ENCODE results near the gene FOXR1. TPM values are rescaled to one million over a fixed set of nuclear protein-coding genes. Genes with fewer than 3 reads are reported as not detected.
A peak's percentile ranks its signal among the peaks of the same experiment; 100 is the strongest.

FOXR1 gene
- total RNA-seq, 4 donors from 2014 or later = not detected

GRCh38 chr11:118996926-118997626, 25.5 kb downstream of the FOXR1 start:
- Histone ChIP-seq H3K9me3 (no peaks in the 10 kb centered on the region), H3K27me3 (no peaks in the 10 kb centered on the region), H3K4me1 (peaks cover 32% of the 10 kb centered on the region), H3K36me3 (peaks cover 23% of the 10 kb centered on the region), H3K4me3 (peak overlapping the region; percentile 83), H3K27ac (peak overlapping the region; percentile 26)
- 12% methylated on average over 18 of the region's 22 CpGs for WGBS
- TF ChIP-seq EP300 (IDR thresholded peaks at IDR 0.05) (no peak), POLR2A (IDR thresholded peaks at IDR 0.05) (no peak), POLR2AphosphoS5 (IDR thresholded peaks at IDR 0.05) (no peak), CTCF (IDR thresholded peaks at IDR 0.05) (peak in 1 of 2 donors; percentile 23)
- no peak for DNase-seq (ENCODE audit: low spot score in 2 of 2)

GRCh38 chr11:118997627-118998387, 26.2 kb downstream of the FOXR1 start, which contains the start of gene CENATAC:
Gene CENATAC, plus strand, starts transcription at chr11:118998138. Its CDS starts 60 bp downstream, at chr11:118998198.
- 0% methylated on average over 9 of the region's 54 CpGs for WGBS
- TF ChIP-seq CTCF (IDR thresholded peaks at IDR 0.05) = peak in 1 of 2 donors; percentile 17
- TF ChIP-seq POLR2A (IDR thresholded peaks at IDR 0.05) = peak; percentile 43 to 53
- no peak for TF ChIP-seq EP300 (IDR thresholded peaks at IDR 0.05)
- peak in 1 of 3 donors; percentile 31 for TF ChIP-seq POLR2AphosphoS5 (IDR thresholded peaks at IDR 0.05)
- peak; percentile 94 to 96 for DNase-seq (ENCODE audit: low spot score in 2 of 2)

GRCh38 chr11:118998388-118998717, 26.8 kb downstream of the FOXR1 start:
- DNase-seq (ENCODE audit: low spot score in 2 of 2) = no peak
- H3K9me3 ChIP-seq = no peaks in the 10 kb centered on the region
- H3K27me3 ChIP-seq = no peaks in the 10 kb centered on the region
- peak overlapping the region; percentile 81 for H3K27ac ChIP-seq
- H3K4me1 ChIP-seq = peaks cover 32% of the 10 kb centered on the region
- no peak for TF ChIP-seq POLR2AphosphoS5 (IDR thresholded peaks at IDR 0.05)
- TF ChIP-seq CTCF (IDR thresholded peaks at IDR 0.05) = no peak
- TF ChIP-seq EP300 (IDR thresholded peaks at IDR 0.05) = no peak
- TF ChIP-seq POLR2A (IDR thresholded peaks at IDR 0.05) = no peak
- WGBS = 2% methylated on average over 17 of the region's 19 CpGs
- peak overlapping the region; percentile 83 for H3K4me3 ChIP-seq
- H3K36me3 ChIP-seq = peaks cover 36% of the 10 kb centered on the region

More at GRCh38 chr11:118997627-118998387, 26.2 kb downstream of the FOXR1 start, which contains the start of gene CENATAC:
- Histone ChIP-seq H3K4me3 (peak within 1 kb of the TSS; percentile 83), H3K36me3 (peaks cover 30% of the 10 kb centered on the region), H3K4me1 (peaks cover 32% of the 10 kb centered on the region), H3K9me3 (no peaks in the 10 kb centered on the region), H3K27me3 (no peaks in the 10 kb centered on the region), H3K27ac (peak within 1 kb of the TSS; percentile 81)

- TF ChIP-seq EP300 (IDR thresholded peaks at IDR 0.05) (no peak), CTCF (IDR thresholded peaks at IDR 0.05) (no peak), POLR2A (IDR thresholded peaks at IDR 0.05) (no peak)
- H3K27me3 ChIP-seq = no peaks in the 10 kb centered on the region
- H3K4me1 ChIP-seq = peaks cover 32% of the 10 kb centered on the region
- peaks cover 36% of the 10 kb centered on the region for H3K36me3 ChIP-seq
- H3K9me3 ChIP-seq = no peaks in the 10 kb centered on the region
- DNase-seq (ENCODE audit: low spot score in 2 of 2) = no peak
- H3K27ac ChIP-seq = peak overlapping the region; percentile 81
- 36% methylated on average over 6 of the region's 6 CpGs for WGBS
- H3K4me3 ChIP-seq = peak overlapping the region; percentile 83
Observed at GRCh38 chr11:118998822-118999221, 27.3 kb downstream of the FOXR1 start.

- H3K4me3 ChIP-seq = no peak overlapping the region
- WGBS = 45% methylated on average over 1 of the region's 1 CpG
- TF ChIP-seq POLR2AphosphoS5 (IDR thresholded peaks at IDR 0.05) = no peak
- peaks cover 47% of the 10 kb centered on the region for H3K36me3 ChIP-seq
- H3K4me1 ChIP-seq = peaks cover 32% of the 10 kb centered on the region
- DNase-seq (ENCODE audit: low spot score in 2 of 2) = no peak
- no peak overlapping the region for H3K27ac ChIP-seq
- no peaks in the 10 kb centered on the region for H3K9me3 ChIP-seq
- no peaks in the 10 kb centered on the region for H3K27me3 ChIP-seq
Observed at GRCh38 chr11:119000906-119001305, 29.3 kb downstream of the FOXR1 start.

Data from suprapubic skin (tissue), 4 donors.